Measurements from ENCODE around the gene FLNB.

- TF ChIP-seq POLR2AphosphoS5 (IDR thresholded peaks at IDR 0.05; ENCODE audit: low read depth, low read length) (no peak), TAF1 (IDR thresholded peaks at IDR 0.05; ENCODE audit: borderline replicate concordance, insufficient read depth, low read length) (no peak), SIN3A (IDR thresholded peaks at IDR 0.05; ENCODE audit: borderline replicate concordance, insufficient read depth, low read length) (no peak)
- TF ChIP-seq, protein P1, sequence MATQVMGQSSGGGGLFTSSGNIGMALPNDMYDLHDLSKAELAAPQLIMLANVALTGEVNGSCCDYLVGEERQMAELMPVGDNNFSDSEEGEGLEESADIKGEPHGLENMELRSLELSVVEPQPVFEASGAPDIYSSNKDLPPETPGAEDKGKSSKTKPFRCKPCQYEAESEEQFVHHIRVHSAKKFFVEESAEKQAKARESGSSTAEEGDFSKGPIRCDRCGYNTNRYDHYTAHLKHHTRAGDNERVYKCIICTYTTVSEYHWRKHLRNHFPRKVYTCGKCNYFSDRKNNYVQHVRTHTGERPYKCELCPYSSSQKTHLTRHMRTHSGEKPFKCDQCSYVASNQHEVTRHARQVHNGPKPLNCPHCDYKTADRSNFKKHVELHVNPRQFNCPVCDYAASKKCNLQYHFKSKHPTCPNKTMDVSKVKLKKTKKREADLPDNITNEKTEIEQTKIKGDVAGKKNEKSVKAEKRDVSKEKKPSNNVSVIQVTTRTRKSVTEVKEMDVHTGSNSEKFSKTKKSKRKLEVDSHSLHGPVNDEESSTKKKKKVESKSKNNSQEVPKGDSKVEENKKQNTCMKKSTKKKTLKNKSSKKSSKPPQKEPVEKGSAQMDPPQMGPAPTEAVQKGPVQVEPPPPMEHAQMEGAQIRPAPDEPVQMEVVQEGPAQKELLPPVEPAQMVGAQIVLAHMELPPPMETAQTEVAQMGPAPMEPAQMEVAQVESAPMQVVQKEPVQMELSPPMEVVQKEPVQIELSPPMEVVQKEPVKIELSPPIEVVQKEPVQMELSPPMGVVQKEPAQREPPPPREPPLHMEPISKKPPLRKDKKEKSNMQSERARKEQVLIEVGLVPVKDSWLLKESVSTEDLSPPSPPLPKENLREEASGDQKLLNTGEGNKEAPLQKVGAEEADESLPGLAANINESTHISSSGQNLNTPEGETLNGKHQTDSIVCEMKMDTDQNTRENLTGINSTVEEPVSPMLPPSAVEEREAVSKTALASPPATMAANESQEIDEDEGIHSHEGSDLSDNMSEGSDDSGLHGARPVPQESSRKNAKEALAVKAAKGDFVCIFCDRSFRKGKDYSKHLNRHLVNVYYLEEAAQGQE (IDR thresholded peaks at IDR 0.05; ENCODE audit: insufficient read depth in 1 of 2, low read depth in 2 of 2, low read length in 2 of 2): no peak
Observed at GRCh38 chr3:58152225-58153015, 144.2 kb downstream of the FLNB start.

Measured in PFSK-1 (cell line).